ENCODE results near the gene ITLN2.

GRCh38 chr1:160963521-160963920 lies 8.9 kb upstream of the ITLN2 start:
- no peak for TF ChIP-seq FOXP4 (CRISPR knock-in tag; IDR thresholded peaks at IDR 0.05; ENCODE audit: borderline replicate concordance)
- no peak for TF ChIP-seq HMGN3 (IDR thresholded peaks at IDR 0.05; ENCODE audit: borderline replicate concordance, extremely low read depth, insufficient read length, low read depth, low read length)
